ENCODE data around the gene L3MBTL4.
"Not testable (repeated sequence)": the region's sequence is repeated elsewhere in the genome, so short reads cannot be mapped to it uniquely, and the experiment has no call there.

Gene L3MBTL4

DNA sequence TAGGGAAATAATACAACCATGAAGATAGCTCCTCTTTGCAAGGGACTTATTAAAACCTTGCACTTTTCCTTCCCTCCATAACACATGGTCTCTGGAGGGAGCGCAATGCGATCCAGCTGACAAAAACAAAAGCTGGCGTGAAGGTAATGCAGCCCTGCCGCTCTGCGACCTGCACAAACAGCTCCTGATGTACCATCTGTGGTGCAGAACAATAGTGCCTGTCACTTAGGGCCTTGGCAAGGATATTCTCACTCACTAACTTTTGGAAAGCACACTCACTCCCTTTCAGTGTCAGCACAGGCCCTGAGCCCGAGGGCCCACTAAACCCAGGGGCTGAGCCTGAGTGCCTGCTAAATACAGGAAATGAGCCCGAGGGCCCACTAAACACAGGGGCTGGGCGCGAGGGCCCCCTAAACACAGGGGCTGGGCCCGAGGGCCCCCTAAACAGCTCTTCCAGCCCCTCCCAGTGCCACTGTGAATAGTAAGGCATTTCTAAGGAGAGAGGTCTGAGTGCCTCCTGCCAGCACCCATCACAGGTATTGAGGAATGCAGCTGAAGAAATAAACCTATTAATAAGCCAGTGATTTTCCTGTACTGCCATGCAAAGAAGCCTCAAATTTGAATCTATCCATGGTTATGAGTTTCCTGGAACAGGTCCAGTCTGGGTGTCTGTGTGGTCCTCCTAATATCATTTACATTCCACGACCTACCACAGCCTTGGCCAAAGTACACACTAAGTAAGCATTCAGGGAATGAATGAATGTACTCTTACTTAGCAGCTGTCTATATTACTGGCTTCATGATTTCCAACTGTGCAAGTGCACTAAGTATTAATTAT is 9.3 kb downstream of the L3MBTL4 start:
- Histone ChIP-seq H3K27ac (ENCODE audit: low read length) (no peak overlapping the region), H3K4me3 (ENCODE audit: low read depth in 1 of 2, low read length in 2 of 2) (no peak overlapping the region), H3K36me3 (ENCODE audit: control insufficient read depth in 1 of 2, insufficient read depth in 2 of 2, low read length in 2 of 2) (no peaks in the 10 kb centered on the region), H3K27me3 (ENCODE audit: low read depth, low read length) (no peaks in the 10 kb centered on the region), H3K9me3 (ENCODE audit: control insufficient read depth in 1 of 2, low read length in 2 of 2) (no peaks in the 10 kb centered on the region), H3K4me1 (ENCODE audit: control insufficient read depth in 1 of 2, insufficient read depth in 2 of 2, low read length in 2 of 2) (no peaks in the 10 kb centered on the region)

DNA sequence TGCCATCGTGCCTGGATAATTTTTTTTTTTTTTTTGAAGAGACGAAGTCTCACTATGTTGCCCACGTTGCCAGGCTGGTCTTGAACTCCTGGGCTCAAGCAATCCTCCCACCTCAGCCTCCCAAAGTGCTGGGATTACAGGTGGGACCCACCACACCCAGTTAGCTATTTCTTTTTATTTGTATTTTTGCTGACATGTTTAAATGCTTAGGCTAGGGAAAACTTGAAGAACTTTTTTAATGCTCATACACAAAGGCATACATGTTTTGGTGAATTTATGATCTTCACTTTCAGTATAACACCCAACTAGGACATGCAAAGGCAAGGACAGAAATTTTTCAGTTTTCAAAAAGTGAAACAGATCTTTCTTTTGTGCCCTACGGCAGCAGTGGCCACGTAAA is 9.9 kb downstream of the L3MBTL4 start:
- no peaks in the 10 kb centered on the region for H3K36me3 ChIP-seq (ENCODE audit: control insufficient read depth in 1 of 2, insufficient read depth in 2 of 2, low read length in 2 of 2)
- no peak overlapping the region for H3K27ac ChIP-seq (ENCODE audit: low read length)
- H3K4me3 ChIP-seq (ENCODE audit: low read depth in 1 of 2, low read length in 2 of 2): no peak overlapping the region
- H3K27me3 ChIP-seq (ENCODE audit: low read depth, low read length): no peaks in the 10 kb centered on the region
- no peaks in the 10 kb centered on the region for H3K9me3 ChIP-seq (ENCODE audit: control insufficient read depth in 1 of 2, low read length in 2 of 2)
- H3K4me1 ChIP-seq (ENCODE audit: control insufficient read depth in 1 of 2, insufficient read depth in 2 of 2, low read length in 2 of 2): no peaks in the 10 kb centered on the region

DNA sequence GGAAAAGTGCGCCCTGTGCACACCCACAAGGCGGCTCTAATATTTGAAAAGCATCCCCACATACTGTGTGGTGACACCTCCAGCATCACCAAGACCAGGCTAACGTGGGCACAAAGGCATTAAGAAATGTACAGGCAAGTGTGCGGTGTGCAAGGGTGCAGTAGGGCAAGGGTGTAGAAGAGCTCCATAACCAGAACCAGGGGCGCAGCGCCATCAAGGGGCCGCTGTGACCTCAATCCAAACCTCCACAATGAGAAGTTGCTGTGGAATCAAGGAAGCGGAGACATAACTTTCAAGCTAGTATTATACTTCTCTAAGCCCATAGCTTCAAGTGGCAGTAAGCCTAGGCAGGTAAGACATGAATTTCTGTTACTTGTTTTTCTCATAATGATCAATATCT is 13.0 kb downstream of the L3MBTL4 start:
- Histone ChIP-seq H3K9me3 (ENCODE audit: control insufficient read depth in 1 of 2, low read length in 2 of 2) (no peaks in the 10 kb centered on the region), H3K27ac (ENCODE audit: low read length) (no peak overlapping the region), H3K4me1 (ENCODE audit: control insufficient read depth in 1 of 2, insufficient read depth in 2 of 2, low read length in 2 of 2) (no peaks in the 10 kb centered on the region), H3K36me3 (ENCODE audit: control insufficient read depth in 1 of 2, insufficient read depth in 2 of 2, low read length in 2 of 2) (no peaks in the 10 kb centered on the region), H3K27me3 (ENCODE audit: low read depth, low read length) (no peaks in the 10 kb centered on the region), H3K4me3 (ENCODE audit: low read depth in 1 of 2, low read length in 2 of 2) (no peak overlapping the region)

DNA sequence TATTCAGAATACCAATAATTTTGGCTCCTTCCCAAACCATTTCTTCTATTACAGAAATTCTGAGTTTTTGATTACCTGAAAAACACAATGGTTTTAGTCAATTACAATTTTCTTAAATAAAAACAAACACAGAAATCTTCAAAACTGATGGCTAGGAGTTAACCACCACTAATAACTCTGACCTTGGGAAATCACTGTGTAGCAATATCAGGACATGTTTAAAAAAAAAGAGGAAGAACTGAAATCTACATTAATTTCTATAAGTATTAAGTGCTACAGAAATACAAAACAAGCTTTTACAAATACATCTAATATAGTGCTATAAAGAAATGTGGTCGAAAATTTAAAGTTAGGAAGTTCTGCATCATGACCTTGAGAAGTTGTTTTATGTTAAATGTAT is 14.9 kb downstream of the L3MBTL4 start:
- Histone ChIP-seq H3K36me3 (ENCODE audit: control insufficient read depth in 1 of 2, insufficient read depth in 2 of 2, low read length in 2 of 2) (no peaks in the 10 kb centered on the region), H3K9me3 (ENCODE audit: control insufficient read depth in 1 of 2, low read length in 2 of 2) (no peaks in the 10 kb centered on the region), H3K27me3 (ENCODE audit: low read depth, low read length) (no peaks in the 10 kb centered on the region), H3K4me1 (ENCODE audit: control insufficient read depth in 1 of 2, insufficient read depth in 2 of 2, low read length in 2 of 2) (no peaks in the 10 kb centered on the region), H3K4me3 (ENCODE audit: low read depth in 1 of 2, low read length in 2 of 2) (no peak overlapping the region), H3K27ac (ENCODE audit: low read length) (no peak overlapping the region)

DNA sequence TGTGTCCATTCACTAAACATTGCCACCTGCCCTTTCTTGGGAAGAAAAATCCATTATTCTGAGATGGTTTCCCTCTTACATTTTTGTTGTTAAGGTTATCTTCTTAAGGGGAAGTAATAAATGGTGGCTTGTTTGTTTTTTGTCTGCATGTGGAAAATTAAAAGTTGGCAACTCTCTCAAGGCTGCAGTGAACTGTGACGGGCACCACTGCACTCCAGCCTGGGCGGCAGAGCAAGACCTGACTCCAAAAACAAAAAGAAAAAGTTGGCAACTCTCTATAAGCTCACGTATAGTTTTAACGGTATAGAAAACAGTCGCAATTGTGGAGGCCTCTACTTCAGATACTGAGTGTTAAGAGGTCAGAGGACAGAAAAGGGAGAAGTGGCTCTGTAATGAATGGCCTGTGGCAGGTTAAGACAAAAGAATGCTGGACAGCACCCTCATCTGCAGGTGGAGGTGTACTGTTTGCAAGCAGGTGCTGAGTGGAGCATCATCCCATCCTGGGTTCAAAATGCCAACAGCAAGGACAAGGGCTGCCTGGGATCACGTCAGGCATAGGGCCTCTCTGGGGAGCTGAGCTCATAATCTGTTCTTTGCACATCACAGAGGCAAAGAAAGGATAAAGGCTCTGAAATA is 16.7 kb downstream of the L3MBTL4 start:
- H3K4me3 ChIP-seq (ENCODE audit: low read depth in 1 of 2, low read length in 2 of 2): no peak overlapping the region
- H3K4me1 ChIP-seq (ENCODE audit: control insufficient read depth in 1 of 2, insufficient read depth in 2 of 2, low read length in 2 of 2): no peaks in the 10 kb centered on the region
- H3K27me3 ChIP-seq (ENCODE audit: low read depth, low read length): no peaks in the 10 kb centered on the region
- H3K27ac ChIP-seq (ENCODE audit: low read length): no peak overlapping the region
- no peaks in the 10 kb centered on the region for H3K9me3 ChIP-seq (ENCODE audit: control insufficient read depth in 1 of 2, low read length in 2 of 2)
- no peaks in the 10 kb centered on the region for H3K36me3 ChIP-seq (ENCODE audit: control insufficient read depth in 1 of 2, insufficient read depth in 2 of 2, low read length in 2 of 2)

DNA sequence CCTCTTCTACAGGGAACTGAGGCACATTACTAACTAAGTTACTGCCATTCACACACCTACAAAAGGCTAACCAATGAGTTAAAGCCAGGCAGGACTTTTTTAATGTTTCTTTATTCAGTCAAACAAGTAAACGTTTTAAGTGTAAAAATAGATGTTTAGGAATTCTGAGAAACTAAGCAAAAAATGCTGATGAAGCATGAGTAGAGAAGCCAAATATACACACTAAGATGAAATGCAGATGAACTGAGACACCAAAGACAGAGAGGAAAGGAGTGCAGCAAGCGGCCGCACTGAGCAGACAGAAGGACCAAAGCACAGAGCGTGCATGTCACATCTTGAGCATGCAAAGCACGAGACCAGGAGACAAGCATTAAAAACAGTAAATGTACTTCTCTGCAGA is 17.9 kb downstream of the L3MBTL4 start:
- Histone ChIP-seq H3K36me3 (ENCODE audit: control insufficient read depth in 1 of 2, insufficient read depth in 2 of 2, low read length in 2 of 2) (no peaks in the 10 kb centered on the region), H3K27ac (ENCODE audit: low read length) (no peak overlapping the region), H3K9me3 (ENCODE audit: control insufficient read depth in 1 of 2, low read length in 2 of 2) (peaks cover 0 to 3% of the 10 kb centered on the region in 2 donors), H3K4me3 (ENCODE audit: low read depth in 1 of 2, low read length in 2 of 2) (no peak overlapping the region), H3K27me3 (ENCODE audit: low read depth, low read length) (no peaks in the 10 kb centered on the region), H3K4me1 (ENCODE audit: control insufficient read depth in 1 of 2, insufficient read depth in 2 of 2, low read length in 2 of 2) (no peaks in the 10 kb centered on the region)

DNA sequence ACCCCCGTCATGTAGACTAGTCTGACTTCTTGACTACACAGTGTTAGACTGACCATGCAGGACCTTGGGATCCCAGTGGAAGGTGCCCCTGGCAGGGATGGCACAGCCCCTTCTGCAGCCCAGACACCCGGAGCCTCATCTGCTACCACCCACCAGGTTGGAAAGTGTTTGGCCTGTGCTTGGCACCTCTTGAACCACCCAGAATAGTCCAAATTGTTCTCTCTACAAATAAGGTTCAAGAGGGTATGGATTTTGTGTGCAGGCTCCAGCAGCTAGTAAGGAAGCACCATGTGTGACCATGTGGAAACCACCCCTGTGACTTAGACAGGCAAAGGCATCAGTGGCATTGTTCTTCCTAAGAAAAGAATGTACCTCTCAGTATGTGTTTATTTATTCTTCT is 18.4 kb downstream of the L3MBTL4 start:
- H3K4me3 ChIP-seq (ENCODE audit: low read depth in 1 of 2, low read length in 2 of 2): no peak overlapping the region
- H3K36me3 ChIP-seq (ENCODE audit: control insufficient read depth in 1 of 2, insufficient read depth in 2 of 2, low read length in 2 of 2): no peaks in the 10 kb centered on the region
- no peak overlapping the region for H3K27ac ChIP-seq (ENCODE audit: low read length)
- no peaks in the 10 kb centered on the region for H3K27me3 ChIP-seq (ENCODE audit: low read depth, low read length)
- peaks cover 0 to 9% of the 10 kb centered on the region in 2 donors for H3K9me3 ChIP-seq (ENCODE audit: control insufficient read depth in 1 of 2, low read length in 2 of 2)
- H3K4me1 ChIP-seq (ENCODE audit: control insufficient read depth in 1 of 2, insufficient read depth in 2 of 2, low read length in 2 of 2): no peaks in the 10 kb centered on the region

DNA sequence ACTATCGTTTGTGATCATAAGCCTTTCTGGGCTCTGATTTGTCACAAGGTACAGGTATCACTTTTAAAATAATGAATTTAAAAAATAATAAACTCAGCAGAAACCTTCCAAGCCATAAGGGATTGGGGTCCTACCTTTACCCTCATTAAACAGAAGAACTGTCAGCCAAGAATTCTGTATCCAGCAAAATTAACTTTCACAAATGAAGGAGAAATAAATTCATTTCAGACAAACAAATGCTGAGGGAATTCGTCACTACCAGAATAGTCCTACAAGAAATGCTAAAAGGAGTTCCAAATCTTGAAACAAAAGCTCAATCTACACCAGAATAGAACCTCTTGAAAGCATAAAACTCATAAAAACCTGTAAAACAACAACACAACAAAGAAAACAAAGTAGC is 25.7 kb downstream of the L3MBTL4 start:
- no peak overlapping the region for H3K27ac ChIP-seq (ENCODE audit: low read length)
- peaks cover 9 to 30% of the 10 kb centered on the region in 2 donors for H3K9me3 ChIP-seq (ENCODE audit: control insufficient read depth in 1 of 2, low read length in 2 of 2)
- H3K27me3 ChIP-seq (ENCODE audit: low read depth, low read length): no peaks in the 10 kb centered on the region
- no peaks in the 10 kb centered on the region for H3K4me1 ChIP-seq (ENCODE audit: control insufficient read depth in 1 of 2, insufficient read depth in 2 of 2, low read length in 2 of 2)
- no peaks in the 10 kb centered on the region for H3K36me3 ChIP-seq (ENCODE audit: control insufficient read depth in 1 of 2, insufficient read depth in 2 of 2, low read length in 2 of 2)
- H3K4me3 ChIP-seq (ENCODE audit: low read depth in 1 of 2, low read length in 2 of 2): no peak overlapping the region

DNA sequence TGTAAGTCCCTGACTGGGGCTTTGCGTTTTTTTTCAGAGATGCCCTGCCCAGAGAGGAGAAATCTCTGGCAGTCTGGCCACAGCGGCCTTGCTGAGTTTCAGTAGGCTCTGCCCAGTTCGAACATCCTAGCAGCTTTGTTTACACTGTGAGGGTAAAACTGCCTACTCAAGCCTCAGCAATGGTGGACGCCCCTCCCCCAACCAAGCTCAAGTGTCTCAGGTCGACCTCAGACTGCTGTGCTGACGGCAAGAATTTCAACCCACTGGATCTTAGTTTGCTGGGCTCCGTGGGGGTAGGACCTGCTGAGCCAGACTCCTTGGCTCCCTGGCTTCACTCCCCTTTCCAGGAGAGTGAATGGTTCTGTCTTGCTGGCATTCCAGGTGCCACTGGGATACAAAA is 31.7 kb downstream of the L3MBTL4 start:
- no peaks in the 10 kb centered on the region for H3K27me3 ChIP-seq (ENCODE audit: low read depth, low read length)
- H3K27ac ChIP-seq (ENCODE audit: low read length): no peak overlapping the region
- H3K4me3 ChIP-seq (ENCODE audit: low read depth in 1 of 2, low read length in 2 of 2): no peak overlapping the region
- no peaks in the 10 kb centered on the region for H3K4me1 ChIP-seq (ENCODE audit: control insufficient read depth in 1 of 2, insufficient read depth in 2 of 2, low read length in 2 of 2)
- H3K36me3 ChIP-seq (ENCODE audit: control insufficient read depth in 1 of 2, insufficient read depth in 2 of 2, low read length in 2 of 2): no peaks in the 10 kb centered on the region
- peaks cover 0 to 5% of the 10 kb centered on the region in 2 donors for H3K9me3 ChIP-seq (ENCODE audit: control insufficient read depth in 1 of 2, low read length in 2 of 2)

DNA sequence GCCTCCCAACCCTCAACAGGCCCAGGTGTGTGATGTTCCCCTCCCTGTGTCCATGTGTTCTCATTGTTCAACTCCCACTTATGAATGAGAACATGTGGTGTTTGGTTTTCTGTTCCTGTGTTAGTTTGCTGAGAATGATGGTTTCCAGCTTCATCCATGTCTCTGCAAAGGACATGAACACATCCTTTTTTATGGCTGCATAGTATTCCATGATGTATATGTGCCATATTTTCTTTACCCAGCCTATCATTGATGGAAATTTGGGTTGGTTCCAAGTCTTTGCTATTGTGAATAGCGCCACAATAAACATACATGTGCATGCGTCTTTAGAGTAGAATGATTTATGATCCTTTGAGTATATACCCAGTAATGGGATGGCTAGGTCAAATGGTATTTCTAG is 37.2 kb downstream of the L3MBTL4 start:
- not testable (repeated sequence) for H3K4me3 ChIP-seq (ENCODE audit: low read depth in 1 of 2, low read length in 2 of 2); H3K9me3 ChIP-seq (ENCODE audit: control insufficient read depth in 1 of 2, low read length in 2 of 2); H3K36me3 ChIP-seq (ENCODE audit: control insufficient read depth in 1 of 2, insufficient read depth in 2 of 2, low read length in 2 of 2); H3K27ac ChIP-seq (ENCODE audit: low read length); H3K27me3 ChIP-seq (ENCODE audit: low read depth, low read length); H3K4me1 ChIP-seq (ENCODE audit: control insufficient read depth in 1 of 2, insufficient read depth in 2 of 2, low read length in 2 of 2)

DNA sequence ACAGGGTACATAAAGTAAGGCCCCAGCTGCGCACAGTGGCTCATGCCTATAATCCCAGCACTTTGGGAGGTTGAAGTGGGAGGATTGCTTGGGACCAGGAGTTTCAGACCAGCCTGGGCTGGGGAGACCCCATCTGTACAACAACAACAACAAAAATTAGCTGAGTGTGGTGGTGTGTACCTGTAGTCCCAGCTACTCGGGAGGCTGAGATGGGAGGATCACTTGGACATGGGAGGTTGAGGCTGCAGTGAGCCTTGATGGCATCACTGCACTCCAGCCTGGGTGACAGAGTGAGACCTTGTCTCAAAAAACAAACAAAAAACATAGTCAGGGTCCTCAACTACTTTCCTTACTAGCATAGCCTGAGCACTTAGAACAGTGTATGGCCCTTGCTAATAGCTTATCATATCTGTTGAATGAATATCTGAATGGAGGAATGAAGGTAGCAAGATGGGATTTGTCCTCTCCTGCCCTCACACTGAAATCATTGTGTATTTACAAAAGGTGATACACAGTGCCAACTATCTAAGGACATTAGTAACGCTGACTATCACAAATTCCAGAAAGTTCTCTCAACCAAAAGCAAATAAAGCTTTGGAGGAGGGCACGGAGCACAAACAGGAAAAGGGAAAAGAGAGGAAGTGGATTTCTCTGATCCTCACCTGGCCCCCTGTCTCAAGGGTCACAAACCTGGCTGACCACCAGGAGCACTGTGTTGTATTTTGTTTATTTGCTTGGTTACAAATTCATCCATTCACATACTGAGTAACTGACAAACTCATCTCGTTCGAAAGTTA is 38.1 kb downstream of the L3MBTL4 start:
- no peaks in the 10 kb centered on the region for H3K27me3 ChIP-seq (ENCODE audit: low read depth, low read length)
- peaks cover 0 to 8% of the 10 kb centered on the region in 2 donors for H3K9me3 ChIP-seq (ENCODE audit: control insufficient read depth in 1 of 2, low read length in 2 of 2)
- no peaks in the 10 kb centered on the region for H3K4me1 ChIP-seq (ENCODE audit: control insufficient read depth in 1 of 2, insufficient read depth in 2 of 2, low read length in 2 of 2)
- no peak overlapping the region for H3K27ac ChIP-seq (ENCODE audit: low read length)
- no peak overlapping the region for H3K4me3 ChIP-seq (ENCODE audit: low read depth in 1 of 2, low read length in 2 of 2)
- H3K36me3 ChIP-seq (ENCODE audit: control insufficient read depth in 1 of 2, insufficient read depth in 2 of 2, low read length in 2 of 2): no peaks in the 10 kb centered on the region

Measured in muscle layer of duodenum (tissue), 2 donors.